IPS DF 4.7 (cell line): ENCODE results near the gene CMSS1.

Source experiments
- DNase-seq: peaks from one replicate; pipeline ENCODE4 v3.0.0-alpha.2; 2013; ENCODE audit warnings: low spot score; ENCODE audit errors: extremely low read depth

CMSS1 gene

GRCh38 chr3:99901200-99901926 is 83.7 kb downstream of the CMSS1 start:
- DNase-seq, result no peak

GRCh38 chr3:99902091-99902490 is 84.4 kb downstream of the CMSS1 start:
- DNase-seq, result no peak

- DNase-seq, result no peak
Observed at GRCh38 chr3:99903869-99904268, 86.2 kb downstream of the CMSS1 start.

GRCh38 chr3:99907959-99908544 is 90.4 kb downstream of the CMSS1 start:
- no peak for DNase-seq

GRCh38 chr3:99909714-99910495 is 92.2 kb downstream of the CMSS1 start:
- no peak for DNase-seq

GRCh38 chr3:99910752-99911290 is 93.2 kb downstream of the CMSS1 start:
- no peak for DNase-seq

GRCh38 chr3:99911433-99911832 is 93.8 kb downstream of the CMSS1 start:
- DNase-seq, result no peak

GRCh38 chr3:99915906-99916432 is 98.3 kb downstream of the CMSS1 start:
- no peak for DNase-seq

- no peak for DNase-seq
Observed at GRCh38 chr3:99918715-99919114, 101.1 kb downstream of the CMSS1 start.

- no peak for DNase-seq
Observed at GRCh38 chr3:99919694-99920093, 102.0 kb downstream of the CMSS1 start.

- DNase-seq, result no peak
Observed at GRCh38 chr3:99920481-99921376, 103.1 kb downstream of the CMSS1 start.

GRCh38 chr3:99921377-99921695 is 103.7 kb downstream of the CMSS1 start:
- no peak for DNase-seq

- DNase-seq, result no peak
Observed at GRCh38 chr3:99921986-99922385, 104.3 kb downstream of the CMSS1 start.

- no peak for DNase-seq
Observed at GRCh38 chr3:99923873-99924272, 106.2 kb downstream of the CMSS1 start.

GRCh38 chr3:99925584-99926230 is 108.0 kb downstream of the CMSS1 start:
- DNase-seq, result no peak

GRCh38 chr3:99927671-99928457 is 110.2 kb downstream of the CMSS1 start:
- peak; percentile 33 for DNase-seq

GRCh38 chr3:99928771-99929744 is 111.4 kb downstream of the CMSS1 start:
- DNase-seq, result no peak

- no peak for DNase-seq
Observed at GRCh38 chr3:99929745-99930139, 112.1 kb downstream of the CMSS1 start.

- no peak for DNase-seq
Observed at GRCh38 chr3:99931059-99931458, 113.4 kb downstream of the CMSS1 start.
